GM19240 (cell line): ENCODE results near the gene AGT.

Experiments
- DNase-seq: peaks from one replicate; pipeline ENCODE4 v3.0.0; 2011; ENCODE audit warnings: low spot score; ENCODE audit not compliant: insufficient read length

AGT gene

GRCh38 chr1:230713915-230714764 is at the start of gene AGT:
TSS of gene AGT (minus strand) at chr1:230714122. CDS start at chr1:230710823, 3,299 bp downstream.
- DNase-seq, result no peak

GRCh38 chr1:230761443-230762167 is 47.7 kb upstream of the AGT start:
- DNase-seq, result no peak

DNA sequence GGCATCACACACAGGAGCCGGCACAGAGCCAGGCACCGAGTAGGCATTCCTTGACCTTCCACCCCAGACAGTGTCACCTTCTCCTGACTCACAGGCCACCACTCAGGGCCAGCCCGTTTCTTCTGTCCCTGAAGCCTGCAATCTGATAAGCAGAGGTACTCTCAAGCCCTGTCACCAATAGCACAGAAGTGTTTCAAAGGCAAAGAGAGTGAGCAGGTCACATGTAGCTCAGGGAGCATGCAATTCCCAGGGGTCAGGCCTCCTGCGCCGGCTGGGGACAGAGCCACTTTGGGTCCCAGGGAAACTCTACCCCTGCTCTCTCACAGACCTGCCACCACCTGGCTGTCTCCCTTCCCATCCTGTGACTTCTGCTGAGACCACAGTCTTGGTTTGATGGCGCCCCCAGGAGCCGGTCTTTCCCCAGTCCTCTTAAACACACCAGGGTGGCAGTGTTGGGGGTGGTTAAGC is 46.5 kb upstream of the AGT start:
- no peak for DNase-seq

- no peak for DNase-seq
Observed at GRCh38 chr1:230759369-230760065, 45.6 kb upstream of the AGT start.

- DNase-seq, result no peak
Observed at GRCh38 chr1:230758709-230759368, 44.9 kb upstream of the AGT start.

DNA sequence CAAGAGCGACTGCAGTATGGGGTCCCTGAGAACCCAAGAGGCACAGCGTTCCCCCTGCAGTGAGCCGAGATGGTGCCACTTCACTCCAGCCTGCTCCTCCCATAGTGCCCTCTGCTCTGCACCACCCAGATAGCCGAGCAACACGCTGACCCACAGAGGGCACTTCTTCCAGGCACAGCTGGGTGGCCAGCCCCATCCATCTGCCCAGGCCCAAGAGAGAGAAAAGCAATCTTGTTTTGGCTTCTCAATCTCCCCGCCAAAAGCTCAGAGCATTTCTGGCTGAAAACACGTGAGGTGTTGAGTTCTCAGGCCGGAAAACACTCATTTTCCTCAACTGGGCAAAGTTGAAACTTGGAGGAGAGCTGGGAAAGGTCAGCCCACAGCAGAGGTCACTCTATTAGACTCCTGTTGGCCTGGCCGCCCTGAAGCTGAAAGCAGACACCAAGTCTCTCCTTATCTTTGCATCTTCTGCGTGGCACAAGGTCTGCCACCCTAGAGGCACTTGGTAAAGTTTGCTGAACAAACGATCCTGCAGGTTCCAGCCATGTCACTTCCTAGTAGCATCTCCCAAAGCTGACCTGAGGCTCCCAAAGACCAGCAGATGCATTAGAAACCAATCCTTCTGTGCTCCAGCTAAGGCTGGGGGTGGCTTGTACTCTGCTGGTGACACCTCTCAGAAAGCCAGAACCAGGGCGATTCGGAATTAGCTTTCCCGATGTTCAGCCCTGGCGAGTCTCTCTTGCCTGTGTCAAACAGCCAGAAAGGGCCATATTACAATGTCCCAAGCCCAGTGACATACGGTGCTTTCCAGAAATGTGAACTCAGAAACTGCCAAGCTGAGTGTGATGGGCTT is 44.2 kb upstream of the AGT start:
- no peak for DNase-seq

GRCh38 chr1:230754796-230755195 is 40.9 kb upstream of the AGT start:
- no peak for DNase-seq

GRCh38 chr1:230753586-230754251 is 39.8 kb upstream of the AGT start:
- DNase-seq, result no peak

- no peak for DNase-seq
Observed at GRCh38 chr1:230753191-230753585, 39.3 kb upstream of the AGT start.

DNA sequence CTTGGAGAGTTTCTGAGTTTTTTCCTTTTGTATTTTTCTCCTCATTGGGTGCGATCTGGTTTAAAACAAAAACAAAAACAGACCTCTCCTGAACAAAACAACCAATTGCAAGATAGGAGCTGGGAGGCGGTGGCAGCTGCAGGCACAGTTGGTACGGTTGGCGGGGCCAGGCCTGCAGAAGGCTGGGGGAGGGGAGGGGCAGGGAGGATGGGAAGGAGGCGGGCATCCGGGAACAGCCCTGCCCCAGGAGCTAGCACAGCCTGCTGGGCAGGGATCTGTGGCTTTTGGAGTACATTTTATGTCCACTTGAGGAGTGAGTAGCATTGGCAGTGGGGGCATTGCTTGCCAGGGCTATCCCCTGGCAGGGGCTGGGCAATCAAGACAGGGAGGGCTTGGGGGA is 38.5 kb upstream of the AGT start:
- DNase-seq, result no peak

GRCh38 chr1:230750986-230751625 is 37.2 kb upstream of the AGT start:
- no peak for DNase-seq

GRCh38 chr1:230750576-230750975 is 36.7 kb upstream of the AGT start:
- DNase-seq, result no peak

GRCh38 chr1:230749635-230750034 is 35.7 kb upstream of the AGT start:
- DNase-seq, result no peak

DNA sequence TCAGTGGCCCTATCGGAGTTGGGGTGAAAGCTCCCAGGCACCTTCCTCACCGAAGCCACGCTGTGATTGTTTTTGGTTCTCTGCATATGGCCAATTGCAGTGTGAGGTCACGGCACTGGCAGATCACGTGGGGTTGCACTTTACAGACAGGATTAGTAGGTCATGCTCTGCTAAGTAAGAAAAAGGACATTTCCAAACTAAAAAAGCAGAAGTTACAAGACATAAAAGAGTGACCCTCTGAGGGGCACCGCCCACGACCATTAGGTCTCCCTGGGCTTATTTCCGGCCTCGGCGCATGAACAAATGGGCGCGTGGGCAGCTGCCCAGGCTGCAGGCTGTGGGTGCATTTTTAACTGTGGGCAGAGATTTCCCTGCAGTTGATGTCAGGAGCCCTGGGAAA is 35.2 kb upstream of the AGT start:
- DNase-seq, result peak; percentile 13

DNA sequence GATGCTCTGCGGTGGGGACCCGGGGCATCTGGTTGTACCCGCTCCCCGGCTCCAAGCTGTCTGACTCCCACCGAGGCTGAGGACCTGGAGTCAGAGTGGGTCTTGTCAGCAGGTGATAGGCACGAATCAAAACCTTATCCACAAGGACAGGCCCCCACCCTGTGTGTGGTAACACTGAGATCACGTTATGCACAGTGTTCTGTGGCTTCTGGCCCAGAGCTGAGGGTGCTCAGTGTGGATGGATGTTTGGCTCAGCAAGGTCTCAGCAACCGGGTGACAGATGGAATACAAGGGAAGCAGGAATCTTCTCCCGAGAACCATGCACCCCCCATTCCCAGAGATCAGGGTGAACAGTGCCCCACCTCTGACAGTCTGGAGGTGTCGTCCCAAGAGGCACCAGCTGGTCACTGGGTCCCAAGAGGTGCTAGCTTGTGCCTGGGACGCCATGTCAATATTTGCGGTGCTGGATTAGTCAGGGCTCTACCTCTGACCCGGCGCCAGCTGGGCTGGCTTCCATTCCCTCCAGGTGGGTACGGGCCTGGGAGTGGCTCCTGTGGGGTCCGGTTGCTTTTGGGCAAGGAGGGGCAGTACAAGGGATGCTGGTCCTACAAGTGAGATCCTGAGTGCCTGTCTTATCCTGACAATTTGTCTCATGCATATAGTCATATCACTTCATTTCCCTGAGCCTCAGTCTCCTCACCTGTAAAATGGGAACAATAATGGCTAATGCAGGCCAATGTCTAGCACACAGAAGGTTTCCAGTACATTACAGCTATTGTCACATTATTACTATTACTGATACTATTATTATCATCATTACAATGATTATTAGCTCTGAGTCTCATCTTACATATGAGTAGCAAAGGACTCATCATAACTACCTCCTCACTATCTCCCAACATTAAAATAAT is 34.2 kb upstream of the AGT start:
- DNase-seq, result no peak

DNA sequence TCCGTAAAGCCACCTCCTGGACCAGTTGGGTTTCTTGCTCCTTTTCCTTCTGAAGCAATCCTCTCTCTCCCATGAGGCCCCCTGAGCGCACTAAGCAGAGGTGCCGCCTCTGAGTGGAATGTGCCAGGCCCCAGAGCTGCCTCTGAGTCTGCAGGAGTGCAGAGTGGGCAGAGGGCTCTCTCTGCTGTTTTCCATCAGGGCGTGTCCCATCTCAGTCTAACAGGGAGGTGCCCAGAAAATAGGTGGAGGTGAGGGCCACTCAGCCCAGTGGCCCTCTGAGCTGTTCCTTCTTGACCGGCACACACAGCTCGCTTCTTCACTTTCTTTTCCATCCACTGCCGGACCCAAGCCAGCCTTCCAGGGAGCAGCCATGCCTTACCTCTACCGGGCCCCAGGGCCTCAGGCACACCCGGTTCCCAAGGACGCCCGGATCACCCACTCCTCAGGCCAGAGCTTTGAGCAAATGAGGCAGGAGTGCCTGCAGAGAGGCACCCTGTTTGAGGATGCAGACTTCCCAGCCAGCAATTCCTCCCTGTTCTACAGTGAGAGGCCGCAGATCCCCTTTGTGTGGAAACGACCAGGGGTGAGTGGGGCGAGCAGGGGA is 33.3 kb upstream of the AGT start, which contains the start of gene CAPN9:
Gene CAPN9, plus strand, starts transcription at position 262 of the 604 bp plus-strand sequence. Its CDS starts 109 bp downstream, at position 371.
- DNase-seq, result no peak

DNA sequence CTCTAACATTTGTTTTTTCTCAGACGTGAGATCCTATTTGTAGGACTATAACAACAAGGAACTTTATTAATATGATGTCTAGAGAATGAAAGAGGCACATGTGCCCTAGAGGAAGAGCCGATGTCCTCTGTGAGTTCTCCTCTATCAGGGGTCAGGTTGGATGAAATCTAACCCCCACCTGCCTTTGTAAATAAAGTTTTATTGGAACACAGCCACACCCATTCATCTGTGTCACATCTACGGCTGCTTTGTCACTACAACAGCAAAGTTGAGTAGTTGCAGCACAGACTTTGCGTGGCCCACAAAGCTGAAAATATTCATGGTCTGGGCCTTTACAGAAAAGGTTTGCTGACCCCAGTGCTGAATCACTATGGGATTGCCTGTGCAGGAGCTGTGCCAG is 32.7 kb upstream of the AGT start:
- DNase-seq, result no peak

GRCh38 chr1:230745071-230745470 is 31.1 kb upstream of the AGT start:
- DNase-seq, result no peak
